DND-41 (cell line): ENCODE measurements around the gene CHIT1.

Experiments
- CTCF ChIP-seq: IDR thresholded peaks from 2 replicates; pipeline ENCODE4 v1.5.1; 2012; ENCODE audit warnings: borderline replicate concordance, low read length, moderate library complexity, mild to moderate bottlenecking; ENCODE audit not compliant: poor library complexity, severe bottlenecking; ENCODE audit errors: extremely low read depth
- EZH2 ChIP-seq: IDR thresholded peaks from 3 replicates; pipeline ENCODE4 v1.6.1; 2012; ENCODE audit warnings: borderline replicate concordance, low read depth, mild to moderate bottlenecking, moderate library complexity, low read length, inconsistent platforms; ENCODE audit not compliant: severe bottlenecking

- TF ChIP-seq CTCF (no peak), EZH2 (no peak)
These were observed 44.4 kb downstream of the CHIT1 start for GRCh38 chr1:203185061-203185461.
